Activated CD8-positive, alpha-beta memory T cell treated with anti-CD3 and anti-CD28 coated beads, Interleukin-2, amount 50 U/mL, for 1 hour (primary cell): ENCODE data around the gene KIF2C.
"Not testable (repeated sequence)": the region's sequence is repeated elsewhere in the genome, so short reads cannot be mapped to it uniquely, and the experiment has no call there.

Experiments
- DNase-seq: peaks from one replicate; pipeline ENCODE4 v3.0.0-alpha.2; 2020; ENCODE audit errors: extremely low read depth

Gene KIF2C

GRCh38 chr1:44719318-44719717 lies 20.3 kb upstream of the KIF2C start:
- DNase-seq = no peak

GRCh38 chr1:44720281-44720680 lies 19.4 kb upstream of the KIF2C start:
- DNase-seq = no peak

GRCh38 chr1:44721485-44722361 lies 17.9 kb upstream of the KIF2C start:
- no peak for DNase-seq

- no peak for DNase-seq
These were observed 16.6 kb upstream of the KIF2C start for GRCh38 chr1:44723064-44723463.

- DNase-seq = no peak
These were observed 15.9 kb upstream of the KIF2C start for GRCh38 chr1:44723496-44724295.

- no peak for DNase-seq
These were observed 15.2 kb upstream of the KIF2C start for GRCh38 chr1:44724296-44724954.

- DNase-seq = no peak
These were observed 14.5 kb upstream of the KIF2C start for GRCh38 chr1:44724955-44725698.

- DNase-seq = peak; percentile 86
These were observed 8.7 kb upstream of the KIF2C start, which contains the start of gene RNU5D-1 for GRCh38 chr1:44730741-44731512. RNU5D-1 (minus strand) TSS chr1:44731170.

- no peak for DNase-seq
These were observed 6.3 kb upstream of the KIF2C start for GRCh38 chr1:44733365-44733764.

- DNase-seq = no peak
These were observed 5.9 kb upstream of the KIF2C start for GRCh38 chr1:44733784-44734183.

GRCh38 chr1:44735992-44736391 lies 3.6 kb upstream of the KIF2C start:
- no peak for DNase-seq

- not testable (repeated sequence) for DNase-seq
These were observed 707 bp upstream of the KIF2C start for GRCh38 chr1:44738953-44739306.

- no peak for DNase-seq
These were observed 561 bp downstream of the KIF2C start for GRCh38 chr1:44740179-44740617.

GRCh38 chr1:44743211-44743610 lies 3.6 kb downstream of the KIF2C start:
- no peak for DNase-seq

GRCh38 chr1:44747878-44748277 lies 8.2 kb downstream of the KIF2C start:
- no peak for DNase-seq

- DNase-seq = no peak
These were observed 17.8 kb downstream of the KIF2C start for GRCh38 chr1:44757420-44757819.

GRCh38 chr1:44759077-44759476 lies 19.4 kb downstream of the KIF2C start:
- no peak for DNase-seq

- DNase-seq = no peak
These were observed 21.2 kb downstream of the KIF2C start for GRCh38 chr1:44760876-44761275.

- not testable (repeated sequence) for DNase-seq
These were observed 26.8 kb downstream of the KIF2C start for GRCh38 chr1:44766421-44766820.

GRCh38 chr1:44775078-44775929 lies 35.7 kb downstream of the KIF2C start, which contains the start of gene RPS8:
RPS8 (plus strand) TSS chr1:44775540; CDS start chr1:44775597, 57 bp downstream.
- peak; percentile 68 for DNase-seq
